Pancreas (tissue), 10 donors: Measurements from ENCODE around the gene SGMS1. TPM values are rescaled to one million over a fixed set of nuclear protein-coding genes. Genes with fewer than 3 reads are reported as not detected.

ENCODE experiments used
- ATAC-seq, 4 donors: fragments of 200-7000 bp; cut with Tn5 transposase; one replicate each; pipeline versions ENCODE4 v1.8.0 to v1.9.1; 2020; ENCODE audit warnings: mild to moderate bottlenecking in 4 of 4, moderate library complexity in 4 of 4
- DNase-seq, 6 donors: peaks; one replicate each; pipeline ENCODE4 v3.0.0-alpha.2; 2020
- FAIRE-seq: peaks from 2 replicates; lab custom pipeline; 2012; peaks lifted over from hg19 to GRCh38; lab: Jason Lieb, UNC
- H3K27ac ChIP-seq, 4 donors: fragments of 200-600 bp; sonication (generic); 1 replicate in 3 of 4; 2 replicates in 1 of 4; pipeline versions ENCODE4 v1.5.0 to v1.8.0; 2020
- H3K27me3 ChIP-seq, 4 donors: fragments of 200-600 bp; one replicate each; pipeline ENCODE4 v1.8.0; 2021
- H3K36me3 ChIP-seq, 3 donors: fragments of 200-600 bp; sonication (generic) in 1 of 3; one replicate each; pipeline versions ENCODE4 v1.5.0 to v1.8.0; 2020 to 2021
- H3K4me1 ChIP-seq, 3 donors: fragments of 200-600 bp; one replicate each; pipeline ENCODE4 v1.8.0; 2021
- H3K4me3 ChIP-seq, 4 donors: fragments of 200-600 bp; sonication (generic) in 2 of 4; one replicate each; pipeline versions ENCODE4 v1.5.0 to v1.8.0; 2020 to 2021
- H3K9me3 ChIP-seq, 4 donors: fragments of 200-600 bp; one replicate each; pipeline ENCODE4 v1.8.0; 2021
- WGBS, 2 donors: extraction: QIAGEN DNeasy Blood & Tissue Kit; methylation state at CpG; one replicate each; pipeline ENCODE4 v1.1.7; 2013; 5-methylcytosine and 5-hydroxymethylcytosine counted together
- intact Hi-C, 3 donors: fragments of 100-400 bp; cut with DNase I; formaldehyde crosslinking; loops; one replicate each; pipeline versions ENCODE4 v1.11.1 to v1.14.2; 2022
- polyA plus RNA-seq, 2 donors: library from polyadenylated mRNA; stranded (reverse); fragments of 200-250 nt; gene quantifications; one replicate each; pipeline ENCODE4 v1.2.3, GENCODE V29; 2013
- total RNA-seq, 6 donors: library from RNA; stranded (reverse); fragmentation: NEBNext Ultra II Directional in 4 of 6; extraction: Animal tissue kit (Norgen Biotek cat#: 25700) in 4 of 6; gene quantifications; one replicate each; pipeline versions ENCODE4 v1.2.1 to v1.2.4, GENCODE V29; 2021 to 2023
- TF ChIP-seq, protein P1 (sequence below), 4 donors: fragments of 200-600 bp; sonication (generic) in 3 of 4; IDR thresholded peaks; one replicate each; pipeline versions ENCODE4 v1.5.0 to v1.8.0; 2021; ENCODE audit warnings: antibody characterized with exemption in 4 of 4
- donor health status: healthy with polysubstance abuse.
- donor health status: DM: no; HTN: no; CAD: no; lungs with moderate emphysema.
- donor health status: DM: no; HTN: no; CAD: no.
- donor health status: control.
- donor health status: control.
- donor health status: Bipolar disorder and iron deficiency.
- donor health status: DM: yes; HTN: yes; CAD: no.
- donor health status: DM: no; HTN: no; CAD: no.
- donor health status: DM: no; HTN: no; CAD: no.
- donor health status: DM: yes; HTN: yes; CAD: no.

SGMS1 gene
- total and polyA plus RNA-seq, 8 donors = 4.8 to 21.6 (median 13.2) TPM

DNA sequence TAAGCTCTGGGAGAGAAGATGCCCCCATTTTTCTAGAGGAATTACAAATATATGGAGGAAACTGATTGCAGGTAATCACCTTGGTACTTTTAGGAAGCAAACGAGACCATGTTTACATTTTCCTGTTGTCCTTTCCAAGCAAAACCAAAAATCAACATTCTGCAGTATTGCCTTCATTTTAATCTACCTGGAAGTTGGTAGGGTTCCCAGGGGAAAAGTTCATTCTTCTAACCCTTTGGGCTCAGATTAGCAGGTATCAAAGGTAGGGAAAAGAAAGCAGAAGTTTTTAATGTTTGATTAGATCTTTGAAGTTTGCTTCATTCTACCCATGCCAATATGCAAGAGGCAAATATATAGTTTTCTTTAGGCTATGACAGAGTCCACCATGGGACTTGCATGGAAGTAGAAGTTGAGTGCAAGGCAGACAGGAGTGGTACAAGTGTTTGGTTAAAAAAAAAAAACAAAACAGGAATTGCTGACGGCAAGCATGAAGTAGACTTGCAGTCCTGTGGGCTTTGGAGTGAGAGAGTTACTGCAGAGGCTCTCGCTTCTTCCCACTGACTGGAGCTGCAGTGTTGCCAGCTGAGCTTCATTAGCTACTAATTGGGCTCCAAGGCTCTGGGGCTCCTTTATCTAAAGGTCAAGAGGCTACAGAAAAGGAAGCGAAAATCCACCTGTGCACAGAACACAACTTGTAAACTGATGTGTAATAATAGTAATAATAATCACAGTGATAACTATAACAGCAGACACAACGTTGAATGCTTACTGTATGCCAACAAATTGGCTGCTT is 343.5 kb downstream of the SGMS1 start:
- TF ChIP-seq, protein P1, sequence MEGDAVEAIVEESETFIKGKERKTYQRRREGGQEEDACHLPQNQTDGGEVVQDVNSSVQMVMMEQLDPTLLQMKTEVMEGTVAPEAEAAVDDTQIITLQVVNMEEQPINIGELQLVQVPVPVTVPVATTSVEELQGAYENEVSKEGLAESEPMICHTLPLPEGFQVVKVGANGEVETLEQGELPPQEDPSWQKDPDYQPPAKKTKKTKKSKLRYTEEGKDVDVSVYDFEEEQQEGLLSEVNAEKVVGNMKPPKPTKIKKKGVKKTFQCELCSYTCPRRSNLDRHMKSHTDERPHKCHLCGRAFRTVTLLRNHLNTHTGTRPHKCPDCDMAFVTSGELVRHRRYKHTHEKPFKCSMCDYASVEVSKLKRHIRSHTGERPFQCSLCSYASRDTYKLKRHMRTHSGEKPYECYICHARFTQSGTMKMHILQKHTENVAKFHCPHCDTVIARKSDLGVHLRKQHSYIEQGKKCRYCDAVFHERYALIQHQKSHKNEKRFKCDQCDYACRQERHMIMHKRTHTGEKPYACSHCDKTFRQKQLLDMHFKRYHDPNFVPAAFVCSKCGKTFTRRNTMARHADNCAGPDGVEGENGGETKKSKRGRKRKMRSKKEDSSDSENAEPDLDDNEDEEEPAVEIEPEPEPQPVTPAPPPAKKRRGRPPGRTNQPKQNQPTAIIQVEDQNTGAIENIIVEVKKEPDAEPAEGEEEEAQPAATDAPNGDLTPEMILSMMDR (IDR thresholded peaks at IDR 0.05) = no peak
- Histone ChIP-seq H3K4me3 (no peak overlapping the region), H3K9me3 (no peaks in the 10 kb centered on the region), H3K4me1 (no peaks in the 10 kb centered on the region), H3K36me3 (no peaks in the 10 kb centered on the region), H3K27ac (no peak overlapping the region), H3K27me3 (no peaks in the 10 kb centered on the region)
- WGBS, 2 donors = 47 to 51% methylated on average over 5 of the region's 5 CpGs
- FAIRE-seq (no peak), DNase-seq (no peak), ATAC-seq (no peak)
- intact Hi-C loops = no loop called here

DNA sequence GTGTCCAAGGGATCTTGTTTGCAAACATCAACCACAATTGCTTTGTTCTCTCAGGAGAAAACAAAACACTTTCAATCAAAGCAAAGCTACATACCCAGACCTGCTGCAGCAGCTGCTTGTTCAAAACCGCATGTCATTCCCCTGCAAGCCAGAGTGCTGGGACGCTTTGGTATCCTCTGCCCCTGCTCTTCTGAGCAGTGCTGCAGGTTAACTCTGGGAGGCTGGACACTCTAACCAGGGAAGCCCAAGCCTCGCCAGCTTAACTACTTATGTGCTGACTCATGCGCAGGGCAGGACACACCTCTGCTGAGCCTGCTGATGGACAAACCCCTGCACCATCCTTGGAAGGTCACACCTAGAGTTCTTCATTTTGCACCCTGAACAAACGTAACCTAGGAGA is 344.3 kb downstream of the SGMS1 start:
- TF ChIP-seq, protein P1 (IDR thresholded peaks at IDR 0.05) = no peak
- intact Hi-C loops = no loop called here
- Histone ChIP-seq H3K9me3 (no peaks in the 10 kb centered on the region), H3K27me3 (no peaks in the 10 kb centered on the region), H3K36me3 (no peaks in the 10 kb centered on the region), H3K4me3 (no peak overlapping the region), H3K4me1 (no peaks in the 10 kb centered on the region), H3K27ac (no peak overlapping the region)
- WGBS, 2 donors = 61 to 63% methylated on average over 5 of the region's 5 CpGs
- FAIRE-seq (no peak), DNase-seq (no peak), ATAC-seq (no peak)

DNA sequence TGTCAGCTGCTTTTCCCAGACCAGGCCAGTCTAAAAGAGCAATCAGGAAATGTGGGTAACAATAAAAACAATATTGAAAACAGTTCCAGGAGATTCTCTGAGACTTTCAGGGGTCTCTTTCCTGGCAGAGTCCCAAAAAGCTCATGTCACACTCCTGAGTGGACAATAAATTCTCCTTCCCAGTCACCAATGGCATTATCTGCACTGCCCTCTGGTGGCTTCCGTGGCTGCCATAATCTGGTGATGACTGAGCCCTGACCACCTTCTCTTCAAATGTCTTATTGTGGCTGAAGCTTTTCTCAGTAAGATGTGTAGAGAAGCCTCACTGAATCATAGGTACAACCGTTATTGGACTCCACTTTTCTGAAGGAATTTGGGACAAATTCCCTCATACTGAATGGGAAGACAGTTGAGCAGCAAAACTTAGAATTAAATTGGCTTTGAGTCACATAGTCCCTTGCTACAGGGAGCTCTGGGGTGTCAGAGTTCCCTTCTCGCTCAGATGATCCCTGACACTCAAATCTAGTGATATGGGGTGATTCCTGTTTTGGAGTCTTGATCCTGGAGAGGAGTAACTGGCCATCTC is 348.0 kb downstream of the SGMS1 start:
- no peak overlapping the region for H3K4me3 ChIP-seq
- 35 to 38% methylated on average over 3 of the region's 3 CpGs for WGBS, 2 donors
- H3K4me1 ChIP-seq = no peaks in the 10 kb centered on the region
- no peaks in the 10 kb centered on the region for H3K9me3 ChIP-seq
- no peak overlapping the region for H3K27ac ChIP-seq
- H3K36me3 ChIP-seq = no peaks in the 10 kb centered on the region
- H3K27me3 ChIP-seq = no peaks in the 10 kb centered on the region
- DNase-seq (peak in 5 of 6 donors; percentile 8 to 68 (median 45)), FAIRE-seq (no peak), ATAC-seq (peak; percentile 66 to 87 (median 82))
- intact Hi-C loops = no loop called here
- TF ChIP-seq, protein P1 (IDR thresholded peaks at IDR 0.05) = peak; percentile 12 to 48 (median 33)

DNA sequence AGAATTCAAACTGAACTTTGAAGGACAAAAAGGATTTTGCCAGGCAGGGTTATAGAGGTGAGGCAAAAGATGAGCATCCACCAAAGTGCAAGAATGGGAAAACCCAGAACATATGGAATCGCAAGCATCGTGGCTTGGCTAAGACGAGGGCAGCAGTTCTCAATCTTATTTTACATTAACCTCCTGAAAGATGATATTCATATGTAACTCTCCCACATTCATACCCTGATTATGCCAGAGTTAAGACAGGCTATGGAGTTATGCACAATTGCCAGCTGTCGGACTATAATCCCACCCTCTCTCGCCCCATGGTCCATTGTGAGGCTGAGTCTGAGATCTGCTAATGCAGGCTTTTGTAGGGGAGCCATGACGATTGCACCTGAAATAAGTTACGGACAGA is 351.2 kb downstream of the SGMS1 start:
- H3K27me3 ChIP-seq = no peaks in the 10 kb centered on the region
- no peak overlapping the region for H3K4me3 ChIP-seq
- H3K27ac ChIP-seq = no peak overlapping the region
- H3K36me3 ChIP-seq = no peaks in the 10 kb centered on the region
- WGBS, 2 donors = 90 to 95% methylated on average over 7 of the region's 7 CpGs
- TF ChIP-seq, protein P1 (IDR thresholded peaks at IDR 0.05) = no peak
- ATAC-seq (no peak), FAIRE-seq (no peak), DNase-seq (no peak)
- H3K9me3 ChIP-seq = no peaks in the 10 kb centered on the region
- no peaks in the 10 kb centered on the region for H3K4me1 ChIP-seq
- intact Hi-C loops = no loop called here
